NCI-H1105 (cell line): ENCODE measurements around the gene FBN3.

Experiments used
- DNase-seq: peaks from one replicate; lab custom pipeline; 2025; lab: John Stamatoyannopoulos, UW

The FBN3 gene

DNA sequence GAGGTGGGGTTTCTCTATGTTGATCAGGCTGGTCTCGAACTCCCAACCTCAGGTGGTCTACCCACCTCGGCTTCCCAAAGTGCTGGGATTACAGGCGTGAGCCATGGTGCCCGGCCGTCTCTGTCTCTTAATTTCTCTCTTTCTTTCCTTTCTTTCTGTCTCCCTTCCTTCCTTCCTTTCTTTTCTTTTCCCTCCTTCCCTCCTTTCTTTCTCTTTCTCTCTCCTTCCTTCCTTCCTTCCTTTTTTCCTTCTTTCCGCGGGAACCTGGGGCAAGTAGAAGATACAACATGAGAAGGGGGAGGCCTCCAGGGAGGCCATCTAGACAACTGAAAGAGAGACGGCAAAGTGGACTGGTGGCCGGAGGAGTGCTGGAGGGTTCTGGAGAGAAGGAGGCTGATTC, 128.7 kb downstream of the FBN3 start:
- DNase-seq: no peak

DNA sequence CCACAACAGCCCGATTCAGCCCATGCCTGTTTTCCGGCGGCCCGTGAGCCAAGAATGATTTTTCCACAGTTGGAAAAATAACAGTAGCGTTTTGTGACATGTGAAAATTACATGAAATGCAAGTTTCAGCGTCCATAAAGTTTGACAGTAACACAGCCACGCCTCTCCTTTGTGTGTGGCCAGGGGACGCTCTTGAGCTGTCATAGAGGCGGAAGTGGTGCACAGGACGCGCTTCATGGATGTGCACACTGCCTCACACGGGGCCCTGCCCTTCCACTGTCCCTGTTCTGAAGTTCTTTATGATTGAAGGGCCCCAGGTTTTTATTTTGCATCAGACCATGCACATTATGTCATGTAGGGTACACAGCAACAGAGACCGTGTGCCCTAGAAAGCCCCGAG, 131.6 kb downstream of the FBN3 start:
- no peak for DNase-seq
